ENCODE measurements around the gene MCC.

Gene MCC

GRCh38 chr5:113162770-113163169 is 325.5 kb downstream of the MCC start:
- no peak overlapping the region for H3K4me3 ChIP-seq (ENCODE audit: low read depth, low read length)
- TF ChIP-seq, protein P1, sequence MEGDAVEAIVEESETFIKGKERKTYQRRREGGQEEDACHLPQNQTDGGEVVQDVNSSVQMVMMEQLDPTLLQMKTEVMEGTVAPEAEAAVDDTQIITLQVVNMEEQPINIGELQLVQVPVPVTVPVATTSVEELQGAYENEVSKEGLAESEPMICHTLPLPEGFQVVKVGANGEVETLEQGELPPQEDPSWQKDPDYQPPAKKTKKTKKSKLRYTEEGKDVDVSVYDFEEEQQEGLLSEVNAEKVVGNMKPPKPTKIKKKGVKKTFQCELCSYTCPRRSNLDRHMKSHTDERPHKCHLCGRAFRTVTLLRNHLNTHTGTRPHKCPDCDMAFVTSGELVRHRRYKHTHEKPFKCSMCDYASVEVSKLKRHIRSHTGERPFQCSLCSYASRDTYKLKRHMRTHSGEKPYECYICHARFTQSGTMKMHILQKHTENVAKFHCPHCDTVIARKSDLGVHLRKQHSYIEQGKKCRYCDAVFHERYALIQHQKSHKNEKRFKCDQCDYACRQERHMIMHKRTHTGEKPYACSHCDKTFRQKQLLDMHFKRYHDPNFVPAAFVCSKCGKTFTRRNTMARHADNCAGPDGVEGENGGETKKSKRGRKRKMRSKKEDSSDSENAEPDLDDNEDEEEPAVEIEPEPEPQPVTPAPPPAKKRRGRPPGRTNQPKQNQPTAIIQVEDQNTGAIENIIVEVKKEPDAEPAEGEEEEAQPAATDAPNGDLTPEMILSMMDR (IDR thresholded peaks at IDR 0.05; ENCODE audit: control insufficient read depth, extremely low read depth, insufficient read depth), result no peak
- DNase-seq (ENCODE audit: low read depth), result no peak

- TF ChIP-seq, protein P1 (IDR thresholded peaks at IDR 0.05; ENCODE audit: control insufficient read depth, extremely low read depth, insufficient read depth), result no peak
- no peak overlapping the region for H3K4me3 ChIP-seq (ENCODE audit: low read depth, low read length)
- DNase-seq (ENCODE audit: low read depth), result no peak
Measured at GRCh38 chr5:113162208-113162607, 326.0 kb downstream of the MCC start.

- no peak overlapping the region for H3K4me3 ChIP-seq (ENCODE audit: low read depth, low read length)
- DNase-seq (ENCODE audit: low read depth), result no peak
- TF ChIP-seq, protein P1 (IDR thresholded peaks at IDR 0.05; ENCODE audit: control insufficient read depth, extremely low read depth, insufficient read depth), result no peak
Measured at GRCh38 chr5:113161806-113162205, 326.4 kb downstream of the MCC start.

DNA sequence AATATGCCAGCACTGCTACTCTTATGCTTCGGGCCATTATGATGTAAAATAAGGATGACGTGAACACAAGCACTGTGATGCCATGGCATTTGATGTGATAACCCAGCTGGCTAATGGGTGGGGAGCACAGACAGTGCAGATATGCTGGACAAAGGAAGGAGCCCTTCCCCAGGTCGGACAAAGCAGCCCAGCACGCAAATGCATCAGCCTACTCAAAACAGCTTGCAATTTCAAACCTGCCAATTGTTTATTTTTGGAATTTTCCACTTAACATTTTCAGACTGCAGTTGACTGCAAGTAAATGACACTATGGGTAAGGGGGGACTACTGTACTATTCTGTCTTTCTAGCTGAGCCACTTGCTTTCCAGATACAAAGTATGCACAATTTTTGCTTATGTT is 330.4 kb downstream of the MCC start:
- no peak overlapping the region for H3K4me3 ChIP-seq (ENCODE audit: low read depth, low read length)
- DNase-seq (ENCODE audit: low read depth), result no peak
- TF ChIP-seq, protein P1 (IDR thresholded peaks at IDR 0.05; ENCODE audit: control insufficient read depth, extremely low read depth, insufficient read depth), result no peak

DNA sequence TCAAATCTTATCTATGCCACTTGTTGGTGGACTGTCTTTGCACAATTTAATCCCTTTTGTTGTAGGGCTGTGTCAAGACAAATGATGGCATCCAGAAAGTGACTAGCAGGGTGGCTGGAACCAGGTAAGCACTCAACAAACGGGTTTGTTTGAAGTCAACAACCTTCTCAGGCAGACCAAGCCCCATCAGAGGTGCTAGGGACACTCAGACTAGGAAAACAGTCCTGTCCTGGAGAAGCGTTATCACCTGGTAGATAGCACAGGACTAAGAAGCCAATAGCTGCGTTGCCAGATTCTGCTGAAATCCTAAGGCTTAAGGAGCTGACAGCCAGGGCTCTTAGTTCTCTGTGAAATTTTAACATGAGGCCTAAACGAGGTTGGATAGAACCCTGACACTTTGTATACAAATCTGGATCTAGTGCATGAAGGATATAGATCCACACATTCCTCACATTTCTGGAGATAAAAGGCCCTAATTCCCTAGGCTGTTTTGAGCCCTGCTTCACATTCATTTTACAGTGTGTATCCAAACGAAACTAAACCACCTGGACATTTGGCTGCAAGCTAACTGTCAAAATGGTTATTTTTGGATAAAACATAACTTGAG is 331.9 kb downstream of the MCC start:
- no peak for DNase-seq (ENCODE audit: low read depth)
- TF ChIP-seq, protein P1 (IDR thresholded peaks at IDR 0.05; ENCODE audit: control insufficient read depth, extremely low read depth, insufficient read depth), result no peak
- H3K4me3 ChIP-seq (ENCODE audit: low read depth, low read length), result no peak overlapping the region

DNA sequence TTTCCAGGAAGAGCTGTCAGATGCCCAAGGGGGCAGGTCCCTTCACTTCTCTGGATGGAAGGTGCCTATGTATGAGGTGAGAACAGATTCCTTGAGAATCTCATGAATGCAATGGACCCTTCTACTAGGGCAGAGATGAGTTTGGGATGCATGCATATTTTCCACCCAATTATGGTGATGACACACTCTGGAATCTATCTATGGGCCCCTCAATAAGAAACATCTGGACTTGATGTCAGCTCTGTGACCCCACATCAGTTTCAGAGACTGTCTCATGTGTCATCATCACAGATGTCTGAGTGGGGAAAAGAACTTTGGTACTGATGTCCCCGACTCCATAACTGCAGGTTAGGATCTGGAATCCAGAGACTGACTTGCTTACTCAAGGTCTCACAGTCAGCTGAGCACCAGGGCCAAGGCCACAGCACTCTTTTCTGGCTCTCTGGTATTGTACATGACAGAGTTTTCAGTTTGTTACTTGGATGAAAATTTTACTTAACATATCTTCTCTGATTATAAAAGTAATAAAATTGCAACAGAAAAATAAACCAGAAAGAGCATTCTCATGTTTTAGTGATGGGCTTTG is 334.6 kb downstream of the MCC start:
- H3K4me3 ChIP-seq (ENCODE audit: low read depth, low read length), result no peak overlapping the region
- DNase-seq (ENCODE audit: low read depth), result no peak
- TF ChIP-seq, protein P1 (IDR thresholded peaks at IDR 0.05; ENCODE audit: control insufficient read depth, extremely low read depth, insufficient read depth), result no peak

DNA sequence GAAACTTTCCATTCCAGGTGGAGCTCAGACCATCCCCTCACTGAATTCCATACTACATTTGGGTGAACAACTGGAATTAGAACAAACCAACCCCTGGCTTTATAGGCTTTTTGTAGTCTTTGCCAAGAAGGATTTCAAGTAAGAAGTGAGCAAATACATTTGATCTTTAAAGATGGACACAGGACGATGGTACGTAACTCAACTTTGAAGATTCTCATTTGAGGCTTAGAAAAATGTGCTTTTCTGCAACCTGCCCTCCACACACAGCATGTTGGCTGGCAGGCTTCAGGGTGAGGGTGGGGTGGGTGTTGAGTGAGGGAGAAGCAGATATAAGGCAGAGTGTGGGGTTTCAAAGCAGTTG is 335.9 kb downstream of the MCC start:
- no peak for DNase-seq (ENCODE audit: low read depth)
- no peak overlapping the region for H3K4me3 ChIP-seq (ENCODE audit: low read depth, low read length)
- TF ChIP-seq, protein P1 (IDR thresholded peaks at IDR 0.05; ENCODE audit: control insufficient read depth, extremely low read depth, insufficient read depth), result no peak
